Activated T-cell treated with anti-CD3 and anti-CD28 coated beads for 48 hours (primary cell): Measurements from ENCODE around the gene HBZ.
"Not testable (repeated sequence)": the region's sequence is repeated elsewhere in the genome, so short reads cannot be mapped to it uniquely, and the experiment has no call there.

ENCODE experiments used
- DNase-seq: peaks from one replicate; pipeline ENCODE4 v3.0.0-alpha.2; 2020; ENCODE audit warnings: low read depth

HBZ gene

DNA sequence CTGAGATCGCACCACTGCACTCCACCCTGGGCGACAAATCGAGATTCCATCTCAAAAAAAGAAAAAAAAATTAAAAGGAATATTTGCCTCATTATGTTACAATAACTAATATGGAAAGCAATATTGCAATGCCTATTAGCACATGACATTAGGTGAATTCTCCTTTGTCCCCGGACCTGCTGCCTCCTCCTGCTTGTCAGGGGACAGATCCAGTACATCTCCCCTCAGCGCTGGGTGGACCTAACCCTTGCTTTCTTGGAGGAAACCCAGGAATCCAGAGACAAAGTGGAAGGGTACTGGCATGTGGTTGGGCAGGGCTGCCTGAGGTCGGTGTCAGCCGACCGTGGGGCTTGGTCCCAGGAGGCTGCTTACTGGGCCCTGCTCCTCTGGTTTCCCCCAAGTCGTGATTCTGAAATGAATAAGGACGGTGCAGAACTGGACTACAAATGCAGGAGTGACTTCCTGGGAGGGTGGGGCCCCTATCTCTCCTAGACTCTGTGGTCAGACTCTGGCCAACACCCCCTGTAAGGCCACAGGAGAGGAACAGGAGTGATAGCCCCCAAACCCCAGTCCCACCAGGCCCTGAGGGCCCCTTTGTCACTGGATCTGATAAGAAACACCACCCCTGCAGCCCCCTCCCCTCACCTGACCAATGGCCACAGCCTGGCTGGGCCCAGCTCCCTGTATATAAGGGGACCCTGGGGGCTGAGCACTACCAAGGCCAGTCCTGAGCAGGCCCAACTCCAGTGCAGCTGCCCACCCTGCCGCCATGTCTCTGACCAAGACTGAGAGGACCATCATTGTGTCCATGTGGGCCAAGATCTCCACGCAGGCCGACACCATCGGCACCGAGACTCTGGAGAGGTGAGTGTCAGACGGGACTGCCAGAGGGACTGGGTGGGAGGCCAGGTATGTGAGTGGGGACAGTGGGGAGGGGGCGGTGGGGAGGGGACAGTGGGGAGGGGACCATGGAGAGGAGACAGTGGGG lies at the start of gene HBZ:
Gene HBZ, plus strand, starts transcription at position 504 of the 988 bp plus-strand sequence. Its CDS starts 266 bp downstream, at position 770.
- DNase-seq, result no peak

GRCh38 chr16:104355-104754 lies 48.1 kb upstream of the HBZ start:
- DNase-seq, result no peak

- DNase-seq, result no peak
These were observed 47.5 kb upstream of the HBZ start for GRCh38 chr16:104928-105327.

GRCh38 chr16:105521-105920 lies 46.9 kb upstream of the HBZ start:
- DNase-seq, result no peak

GRCh38 chr16:106623-107324 lies 45.7 kb upstream of the HBZ start:
- no peak for DNase-seq

DNA sequence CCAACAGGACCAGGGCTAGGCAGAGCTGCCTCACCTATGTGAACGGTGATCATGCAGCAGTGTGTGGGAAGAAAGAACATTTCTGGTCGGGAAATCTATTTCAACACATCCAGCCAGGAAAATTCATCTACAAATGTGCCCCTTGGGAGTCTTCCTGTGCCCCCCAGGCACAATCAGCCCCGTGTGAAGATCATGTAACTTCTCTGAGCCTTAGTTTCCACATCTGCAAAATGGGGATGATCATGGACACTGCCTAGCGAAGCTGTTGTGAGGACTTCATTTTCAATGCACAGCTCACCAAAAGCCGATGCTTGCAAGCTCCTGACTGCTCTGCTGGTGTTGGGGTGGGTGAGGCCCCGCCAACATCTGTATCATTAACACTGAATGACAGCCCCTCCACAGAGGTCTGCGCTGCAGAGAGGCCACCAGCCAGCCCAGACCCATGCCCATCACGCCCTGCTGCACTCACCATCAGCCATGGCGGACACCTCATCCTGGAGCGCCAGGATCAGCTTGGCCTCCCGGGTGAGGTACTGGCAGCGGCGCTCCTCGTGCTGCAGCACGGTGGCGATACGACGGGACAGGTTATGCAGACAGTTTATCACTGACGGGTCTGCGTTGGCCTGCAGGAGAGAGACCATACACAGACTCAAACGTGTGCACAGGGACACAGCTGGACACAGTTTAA lies 40.1 kb upstream of the HBZ start:
- DNase-seq, result no peak

GRCh38 chr16:114327-114726 lies 38.1 kb upstream of the HBZ start:
- DNase-seq, result no peak

DNA sequence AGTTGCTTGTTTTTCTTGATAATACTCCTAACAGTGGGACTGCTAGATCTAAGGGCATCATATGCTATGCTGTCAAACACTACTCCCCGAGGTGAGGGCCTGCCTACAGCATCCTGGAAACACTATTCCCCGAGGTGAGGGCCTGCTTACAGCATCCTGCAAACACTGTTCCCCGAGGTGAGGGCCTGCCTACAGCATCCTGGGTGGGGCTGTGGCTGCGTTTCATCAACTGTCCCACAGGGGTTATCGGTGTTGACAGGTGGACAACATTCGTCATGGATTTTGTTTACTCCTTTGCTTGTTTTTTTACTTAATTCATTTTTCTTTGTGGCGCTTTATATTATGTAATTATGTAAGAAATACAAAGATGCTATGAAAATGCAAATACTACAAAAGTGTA lies 36.4 kb upstream of the HBZ start:
- no peak for DNase-seq

DNA sequence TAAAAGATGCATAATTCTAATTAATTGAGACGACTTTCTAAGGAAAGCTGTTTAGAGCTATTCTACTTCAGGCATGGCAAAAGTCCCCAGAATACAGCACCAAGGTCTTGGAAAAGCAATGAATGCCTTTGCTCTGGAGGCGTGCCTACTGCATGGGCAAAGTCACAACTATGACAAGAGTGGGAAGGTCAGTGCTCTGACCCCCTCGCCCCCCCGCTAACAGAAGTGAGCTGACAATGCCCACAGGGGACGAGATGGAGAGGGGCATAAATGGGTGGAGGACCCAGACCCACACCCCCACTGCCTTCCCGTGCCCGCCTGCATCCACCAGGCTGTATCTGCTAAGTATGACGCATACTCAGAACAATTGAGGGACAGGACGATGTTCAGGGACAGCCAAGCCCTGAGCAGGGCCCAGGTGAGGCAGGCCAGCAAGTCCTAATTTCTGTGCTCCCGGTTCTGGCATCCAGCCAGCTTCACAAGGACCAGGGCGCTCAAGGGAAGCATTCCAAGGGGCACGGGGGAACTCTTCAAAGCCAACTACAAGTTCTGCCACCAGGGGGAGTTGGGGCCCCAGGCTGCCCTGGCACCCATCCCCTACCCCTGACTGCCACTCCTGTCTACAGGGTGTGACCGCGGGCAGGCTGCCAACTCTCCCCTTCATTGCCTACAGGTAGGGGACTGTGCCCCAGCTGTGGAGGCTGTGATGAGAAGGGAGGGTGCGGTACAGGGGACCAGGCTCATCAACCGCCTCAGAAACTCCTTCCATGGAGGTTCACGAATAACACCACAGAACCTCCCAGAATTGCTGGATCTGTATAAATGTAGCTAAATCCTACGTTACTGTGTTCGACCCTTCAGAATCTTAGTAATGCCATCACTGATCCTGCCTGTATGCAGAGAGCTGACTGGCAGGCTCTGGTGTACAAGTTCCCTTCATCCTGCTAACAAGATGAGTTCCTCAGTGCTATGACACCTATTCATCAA lies 34.8 kb upstream of the HBZ start:
- peak; percentile 43 for DNase-seq

DNA sequence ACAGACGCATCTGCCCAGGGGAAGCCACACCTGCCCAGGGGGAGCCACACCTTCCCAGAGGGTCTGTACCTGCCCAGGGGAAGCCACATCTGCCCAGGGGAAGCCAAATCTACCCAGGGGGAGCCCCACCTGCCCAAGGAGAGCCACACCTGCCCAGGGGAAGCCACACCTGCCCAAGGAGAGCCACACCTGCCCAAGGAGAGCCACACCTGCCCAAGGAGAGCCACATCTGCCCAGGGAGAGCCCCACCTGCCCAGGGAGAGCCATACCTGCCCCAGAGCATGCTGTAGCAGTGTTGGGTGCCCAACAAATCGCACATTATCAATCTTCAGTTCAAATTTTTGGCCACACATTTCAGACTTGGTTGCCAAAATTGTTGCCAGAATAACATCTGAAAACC lies 33.6 kb upstream of the HBZ start:
- DNase-seq, result no peak

- no peak for DNase-seq
These were observed 33.1 kb upstream of the HBZ start for GRCh38 chr16:119295-119694.

- no peak for DNase-seq
These were observed 32.5 kb upstream of the HBZ start for GRCh38 chr16:119835-120491.

DNA sequence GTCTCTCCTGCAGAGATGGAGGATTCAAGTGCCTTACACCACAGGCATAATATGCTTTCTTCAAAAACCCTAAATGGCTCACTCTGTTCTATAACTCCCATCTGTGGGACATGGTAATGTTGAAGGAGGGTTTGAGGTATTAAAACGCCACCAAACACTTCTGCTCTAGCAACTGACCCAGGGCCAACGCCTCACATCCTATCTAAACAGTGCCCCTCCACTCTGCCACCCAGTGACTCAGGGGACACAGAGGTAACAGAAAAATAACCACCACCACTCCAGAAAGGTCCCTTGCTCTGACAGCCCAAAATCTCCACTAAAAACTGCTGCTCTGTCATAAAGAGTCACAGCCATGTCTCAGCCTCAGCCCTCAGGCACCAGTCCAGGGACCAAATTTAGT lies 31.7 kb upstream of the HBZ start:
- no peak for DNase-seq

DNA sequence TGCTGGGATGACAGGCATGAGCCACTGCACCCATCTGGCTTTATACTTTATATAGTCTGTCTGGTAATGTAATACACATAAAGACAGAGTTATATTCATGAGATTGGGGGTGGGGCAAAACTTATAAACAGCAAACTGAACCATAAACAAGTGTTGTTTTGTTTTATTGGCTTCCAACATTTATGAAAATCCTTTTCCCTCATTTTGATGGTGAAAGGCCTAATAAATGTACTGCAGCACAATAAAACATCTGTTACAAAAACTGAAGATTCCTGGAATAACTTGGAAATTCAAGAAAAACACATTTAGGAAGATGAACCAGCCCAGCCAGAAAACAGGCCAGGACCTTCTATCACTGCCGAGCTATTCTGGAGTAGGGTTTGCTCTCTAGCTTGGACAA lies 30.1 kb upstream of the HBZ start:
- DNase-seq, result no peak

DNA sequence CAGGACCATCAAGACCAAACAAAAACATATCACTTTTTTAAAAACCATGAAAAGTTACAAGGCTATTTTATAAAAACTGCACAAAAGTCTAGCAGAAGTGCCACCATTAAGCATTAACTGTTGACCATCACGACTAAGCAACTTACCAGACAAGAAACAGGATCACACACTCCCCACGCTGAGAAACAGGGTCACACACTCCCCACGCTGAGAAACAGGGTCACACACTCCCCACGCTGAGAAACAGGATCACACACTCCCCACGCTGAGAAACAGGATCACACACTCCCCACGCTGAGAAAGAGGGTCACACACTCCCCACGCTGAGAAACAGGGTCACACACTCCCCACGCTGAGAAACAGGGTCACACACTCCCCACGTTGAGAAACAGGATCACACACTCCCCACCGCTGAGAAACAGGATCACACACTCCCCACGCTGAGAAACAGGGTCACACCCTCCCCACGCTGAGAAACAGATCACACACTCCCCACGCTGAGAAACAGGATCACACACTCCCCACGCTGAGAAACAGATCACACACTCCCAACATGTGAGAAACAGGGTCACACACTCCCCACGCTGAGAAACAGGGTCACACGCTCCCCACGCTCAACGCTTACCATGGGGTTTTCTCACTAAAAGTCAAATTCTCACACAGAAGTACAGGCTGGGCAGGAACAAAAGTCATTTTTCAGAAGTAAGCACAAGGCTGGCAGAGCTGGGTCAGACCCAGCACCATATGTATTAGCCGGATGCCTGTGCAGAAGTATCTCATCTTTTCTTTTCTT lies 28.7 kb upstream of the HBZ start:
- DNase-seq, result not testable (repeated sequence)

DNA sequence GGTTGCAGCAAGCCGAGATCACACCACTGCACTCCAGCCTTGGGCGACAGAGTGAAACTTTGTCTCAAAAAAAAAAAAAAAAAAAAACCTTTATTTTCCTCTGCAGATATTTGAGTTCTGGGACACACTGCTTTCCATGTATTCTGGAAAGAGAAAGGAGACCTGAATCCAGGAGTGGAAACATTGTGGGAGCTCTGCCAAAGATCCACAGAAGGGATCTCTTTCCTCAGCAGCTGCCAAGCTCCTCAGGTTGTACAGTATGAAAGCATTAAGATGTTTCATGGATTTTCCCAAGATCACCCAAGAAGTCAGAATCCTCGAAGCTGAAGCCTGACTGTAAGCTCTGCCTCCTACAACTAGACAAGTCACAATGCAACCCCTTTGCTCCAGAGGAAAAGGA lies 27.4 kb upstream of the HBZ start:
- DNase-seq, result no peak

- DNase-seq, result no peak
These were observed 23.4 kb upstream of the HBZ start for GRCh38 chr16:129075-129474.

GRCh38 chr16:130533-131173 lies 21.8 kb upstream of the HBZ start:
- DNase-seq, result no peak

DNA sequence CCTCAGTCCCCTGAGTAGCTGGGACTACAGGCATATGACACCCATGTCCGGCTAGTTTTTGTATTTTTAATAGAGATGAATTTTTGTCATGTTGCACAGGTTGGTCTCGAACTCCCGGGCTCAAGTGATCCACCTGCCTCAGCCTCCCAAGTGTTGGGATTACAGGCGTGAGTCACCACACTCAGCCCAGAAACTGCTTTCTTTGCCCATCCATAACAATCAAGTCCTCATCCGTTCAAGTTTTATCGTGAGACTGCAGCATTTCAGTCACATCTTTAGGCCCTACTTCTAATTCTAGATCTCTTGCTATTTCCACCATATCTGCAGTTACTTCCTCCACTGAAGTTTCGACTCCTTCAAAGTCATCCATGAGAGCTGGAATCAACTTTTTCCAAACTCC lies 20.3 kb upstream of the HBZ start:
- no peak for DNase-seq

- no peak for DNase-seq
These were observed 18.7 kb upstream of the HBZ start for GRCh38 chr16:133716-134115.
